Measurements from ENCODE around the gene PRKCD.

GRCh38 chr3:53132347-53132746, 28.7 kb upstream of the PRKCD start:
- TF ChIP-seq, protein P1, sequence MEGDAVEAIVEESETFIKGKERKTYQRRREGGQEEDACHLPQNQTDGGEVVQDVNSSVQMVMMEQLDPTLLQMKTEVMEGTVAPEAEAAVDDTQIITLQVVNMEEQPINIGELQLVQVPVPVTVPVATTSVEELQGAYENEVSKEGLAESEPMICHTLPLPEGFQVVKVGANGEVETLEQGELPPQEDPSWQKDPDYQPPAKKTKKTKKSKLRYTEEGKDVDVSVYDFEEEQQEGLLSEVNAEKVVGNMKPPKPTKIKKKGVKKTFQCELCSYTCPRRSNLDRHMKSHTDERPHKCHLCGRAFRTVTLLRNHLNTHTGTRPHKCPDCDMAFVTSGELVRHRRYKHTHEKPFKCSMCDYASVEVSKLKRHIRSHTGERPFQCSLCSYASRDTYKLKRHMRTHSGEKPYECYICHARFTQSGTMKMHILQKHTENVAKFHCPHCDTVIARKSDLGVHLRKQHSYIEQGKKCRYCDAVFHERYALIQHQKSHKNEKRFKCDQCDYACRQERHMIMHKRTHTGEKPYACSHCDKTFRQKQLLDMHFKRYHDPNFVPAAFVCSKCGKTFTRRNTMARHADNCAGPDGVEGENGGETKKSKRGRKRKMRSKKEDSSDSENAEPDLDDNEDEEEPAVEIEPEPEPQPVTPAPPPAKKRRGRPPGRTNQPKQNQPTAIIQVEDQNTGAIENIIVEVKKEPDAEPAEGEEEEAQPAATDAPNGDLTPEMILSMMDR (conservative IDR thresholded peaks at IDR 0.05) = no peak
- no peak for TF ChIP-seq EZH2 (IDR thresholded peaks at IDR 0.05; ENCODE audit: low read depth)
